Mesenchymal stem cell (in vitro differentiated cells and primary cell): Measurements from ENCODE around the gene MRM3.
"Not testable (repeated sequence)": the region's sequence is repeated elsewhere in the genome, so short reads cannot be mapped to it uniquely, and the experiment has no call there.

Experiments
- DNase-seq: peaks from one replicate; pipeline ENCODE4 v3.0.0-alpha.2; 2013
- H2AFZ ChIP-seq: one replicate; pipeline ENCODE4 v1.6.1; 2013; ENCODE audit warnings: low read depth, mild to moderate bottlenecking, control low read depth, inconsistent platforms, low read length, moderate library complexity
- H2AK5ac ChIP-seq: 2 replicates; pipeline ENCODE4 v1.6.1; 2013; ENCODE audit warnings: low read length, moderate library complexity, mild to moderate bottlenecking, inconsistent platforms; ENCODE audit not compliant: severe bottlenecking
- H2BK120ac ChIP-seq: one replicate; pipeline ENCODE4 v1.6.1; 2013; ENCODE audit warnings: low read depth, mild to moderate bottlenecking, inconsistent platforms, low read length, moderate library complexity
- H2BK12ac ChIP-seq, 2 experiments: one replicate each; pipeline ENCODE4 v1.6.1; 2013; ENCODE audit warnings: inconsistent platforms in 2 of 2, low read length in 2 of 2, mild to moderate bottlenecking in 2 of 2, moderate library complexity in 2 of 2, control low read depth in 1 of 2
- H2BK15ac ChIP-seq: one replicate; pipeline ENCODE4 v1.6.1; 2013; ENCODE audit warnings: mild to moderate bottlenecking, low read depth, inconsistent platforms; ENCODE audit not compliant: poor library complexity, severe bottlenecking
- H2BK5ac ChIP-seq: 2 replicates; pipeline ENCODE4 v1.6.1; 2013; ENCODE audit warnings: low read depth, mild to moderate bottlenecking, low read length, control low read depth, inconsistent platforms; ENCODE audit not compliant: poor library complexity, severe bottlenecking
- H3K14ac ChIP-seq, 2 experiments: one replicate each; pipeline ENCODE4 v1.6.1; 2013; ENCODE audit warnings: inconsistent platforms in 2 of 2, low read length in 2 of 2, control low read depth in 1 of 2, mild to moderate bottlenecking in 1 of 2, moderate library complexity in 1 of 2
- H3K18ac ChIP-seq, 2 experiments: one replicate each; pipeline ENCODE4 v1.6.1; 2013; ENCODE audit warnings: inconsistent platforms in 2 of 2, low read length in 2 of 2, control low read depth in 1 of 2, low read depth in 1 of 2, mild to moderate bottlenecking in 1 of 2
- H3K23ac ChIP-seq, 2 experiments: one replicate each; pipeline ENCODE4 v1.6.1; 2013; ENCODE audit warnings: inconsistent platforms in 2 of 2, low read length in 2 of 2, mild to moderate bottlenecking in 2 of 2, moderate library complexity in 2 of 2, control low read depth in 1 of 2
- H3K27ac ChIP-seq: 2 replicates; pipeline ENCODE4 v1.5.1; 2013; ENCODE audit warnings: mild to moderate bottlenecking, moderate library complexity, low read length, control low read depth, inconsistent platforms; ENCODE audit not compliant: poor library complexity, severe bottlenecking
- H3K27me3 ChIP-seq, 2 experiments: 2 replicates each; pipeline versions ENCODE4 v1.6.1 to v1.7.0; 2013; ENCODE audit warnings: low read length in 2 of 2, mild to moderate bottlenecking in 2 of 2, moderate library complexity in 2 of 2, control low read depth in 1 of 2, inconsistent platforms in 1 of 2; ENCODE audit not compliant: control insufficient read depth in 1 of 2, insufficient read depth in 1 of 2
- H3K36me3 ChIP-seq, 2 experiments: 2 replicates each; pipeline versions ENCODE4 v1.6.1 to v1.7.0; 2013; ENCODE audit warnings: low read length in 2 of 2, control low read depth in 1 of 2, inconsistent platforms in 1 of 2, low read depth in 1 of 2, mild to moderate bottlenecking in 1 of 2; ENCODE audit not compliant: insufficient read depth in 2 of 2, control insufficient read depth in 1 of 2
- H3K4ac ChIP-seq, 2 experiments: one replicate each; pipeline ENCODE4 v1.6.1; 2013; ENCODE audit warnings: inconsistent platforms in 2 of 2, low read length in 2 of 2, mild to moderate bottlenecking in 2 of 2, moderate library complexity in 2 of 2, control low read depth in 1 of 2, low read depth in 1 of 2
- H3K4me1 ChIP-seq: 2 replicates; pipeline ENCODE4 v1.6.1; 2013; ENCODE audit warnings: low read depth, low read length, control low read depth; ENCODE audit not compliant: control insufficient read depth, insufficient read depth
- H3K4me2 ChIP-seq: 2 replicates; pipeline ENCODE4 v1.6.1; 2013; ENCODE audit warnings: low read length, mild to moderate bottlenecking, inconsistent platforms; ENCODE audit not compliant: poor library complexity, severe bottlenecking
- H3K4me3 ChIP-seq, 2 experiments: 2 replicates each; pipeline versions ENCODE4 v1.5.1 to v1.7.0; 2013; ENCODE audit warnings: low read length in 2 of 2, mild to moderate bottlenecking in 2 of 2, control low read depth in 1 of 2, low read depth in 1 of 2; ENCODE audit not compliant: insufficient read depth in 1 of 2
- H3K79me1 ChIP-seq: replicated peaks from 2 replicates; pipeline ENCODE4 v1.6.1; 2013; ENCODE audit warnings: mild to moderate bottlenecking, control low read depth, low read length, inconsistent platforms; ENCODE audit not compliant: poor library complexity, severe bottlenecking
- H3K9ac ChIP-seq: 2 replicates; pipeline ENCODE4 v1.7.0; 2013; ENCODE audit warnings: mild to moderate bottlenecking, low read length, moderate library complexity
- H3K9me3 ChIP-seq: 2 replicates; pipeline ENCODE4 v1.7.0; 2013; ENCODE audit warnings: mild to moderate bottlenecking, low read length; ENCODE audit not compliant: control insufficient read depth
- H4K8ac ChIP-seq: one replicate; pipeline ENCODE4 v1.6.1; 2013; ENCODE audit warnings: inconsistent platforms, mild to moderate bottlenecking, low read length, moderate library complexity
- H4K91ac ChIP-seq: one replicate; pipeline ENCODE4 v1.6.1; 2013; ENCODE audit warnings: mild to moderate bottlenecking, low read length, inconsistent platforms
- WGBS: methylation state at CpG from one replicate; pipeline ENCODE4 v1.1.7; 2013; ENCODE audit warnings: mixed read lengths; 5-methylcytosine and 5-hydroxymethylcytosine counted together

The MRM3 gene

DNA sequence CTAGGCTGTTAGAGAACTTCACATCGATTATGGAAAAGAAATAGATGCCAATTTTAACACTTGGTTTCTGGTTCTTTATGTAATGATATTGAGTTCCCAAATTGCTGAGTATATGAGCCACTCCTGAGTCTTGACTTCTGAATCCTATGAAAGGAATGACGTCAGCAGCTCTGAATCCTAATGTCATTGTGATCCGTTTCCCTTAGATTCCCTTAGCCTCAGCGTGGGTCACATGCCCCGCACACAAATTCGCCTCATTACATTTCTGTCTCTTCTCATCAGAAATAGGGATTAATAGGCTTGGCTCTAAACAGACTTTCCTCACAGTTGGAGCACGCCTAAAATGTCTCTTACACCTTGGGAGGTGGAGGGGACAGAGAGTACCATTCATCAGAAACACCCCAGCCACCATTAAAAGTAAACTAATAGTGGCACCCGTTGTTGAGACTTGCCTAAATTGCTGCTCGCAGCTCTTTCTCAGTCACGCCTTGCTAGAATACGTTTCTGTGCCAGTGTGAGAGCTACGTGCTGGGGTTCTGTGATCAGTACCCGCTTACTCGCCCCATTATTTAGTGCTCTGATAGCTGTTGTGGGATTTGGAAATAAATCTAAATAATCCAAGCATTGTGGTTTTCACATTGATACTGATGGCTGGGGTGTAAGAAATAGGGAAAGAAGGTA lies 7.1 kb downstream of the MRM3 start:
- H3K23ac ChIP-seq: no peak overlapping the region
- H2AFZ ChIP-seq: no peak overlapping the region
- no peak for DNase-seq
- no peak overlapping the region for H3K18ac ChIP-seq
- H2BK5ac ChIP-seq: no peak overlapping the region
- no peak overlapping the region for H3K14ac ChIP-seq
- H3K27me3 ChIP-seq: no peaks in the 10 kb centered on the region
- no peak overlapping the region for H3K4ac ChIP-seq
- H4K91ac ChIP-seq: no peak overlapping the region
- H2AK5ac ChIP-seq: no peak overlapping the region
- H3K4me3 ChIP-seq: no peak overlapping the region
- no peak overlapping the region for H3K9ac ChIP-seq
- H4K8ac ChIP-seq: no peak overlapping the region
- 96% methylated on average over 14 of the region's 14 CpGs for WGBS
- H3K4me2 ChIP-seq: no peak overlapping the region
- H3K9me3 ChIP-seq: no peaks in the 10 kb centered on the region
- no peak overlapping the region for H2BK12ac ChIP-seq
- peaks cover 46 to 58% of the 10 kb centered on the region in 2 experiments for H3K36me3 ChIP-seq
- no peak overlapping the region for H3K27ac ChIP-seq
- no peak overlapping the region for H2BK15ac ChIP-seq
- no peak overlapping the region for H2BK120ac ChIP-seq
- H3K79me1 ChIP-seq: peaks cover 18% of the 10 kb centered on the region
- H3K4me1 ChIP-seq: peaks cover 5% of the 10 kb centered on the region

- not testable (repeated sequence) for H3K4me3 ChIP-seq, H3K9ac ChIP-seq, H2AK5ac ChIP-seq, H3K14ac ChIP-seq, H2BK120ac ChIP-seq, H3K4ac ChIP-seq, H2AFZ ChIP-seq, H4K8ac ChIP-seq, H3K4me2 ChIP-seq, H3K9me3 ChIP-seq, H3K27me3 ChIP-seq, H3K27ac ChIP-seq, H4K91ac ChIP-seq, H3K23ac ChIP-seq, H2BK12ac ChIP-seq, H2BK15ac ChIP-seq, H3K4me1 ChIP-seq, H3K18ac ChIP-seq, H2BK5ac ChIP-seq
- WGBS: 73% methylated on average over 26 of the region's 38 CpGs
- peaks cover 46 to 51% of the 10 kb centered on the region in 2 experiments for H3K36me3 ChIP-seq
- DNase-seq: peak; percentile 38
- H3K79me1 ChIP-seq: peaks cover 16% of the 10 kb centered on the region
These were observed 8.0 kb downstream of the MRM3 start for GRCh38 chr17:789931-790873.

DNA sequence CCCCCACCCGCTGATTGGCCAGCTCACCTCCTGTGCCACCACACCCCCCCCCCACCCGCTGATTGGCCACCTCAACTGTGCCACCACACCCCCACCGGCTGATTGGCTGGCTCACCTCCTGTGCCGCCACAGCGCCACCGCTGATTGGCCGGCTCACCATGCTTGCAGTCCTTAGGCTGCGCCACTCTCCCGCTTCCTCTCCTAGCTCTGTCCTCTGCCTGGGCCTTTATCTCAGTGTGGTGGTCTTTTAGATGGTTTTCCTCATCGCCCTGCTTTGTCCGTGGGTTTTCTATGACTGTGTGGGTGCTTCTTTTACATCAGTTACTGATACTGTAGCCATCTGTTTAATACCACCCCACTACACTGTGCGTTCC lies 8.7 kb downstream of the MRM3 start:
- not testable (repeated sequence) for H2BK12ac ChIP-seq, H3K4me2 ChIP-seq, H3K23ac ChIP-seq, H3K14ac ChIP-seq, H3K9me3 ChIP-seq, H3K4me1 ChIP-seq, H2AK5ac ChIP-seq, H3K4me3 ChIP-seq, H4K8ac ChIP-seq, H3K27ac ChIP-seq, H2BK15ac ChIP-seq, H3K18ac ChIP-seq, H4K91ac ChIP-seq, H2BK120ac ChIP-seq, H3K27me3 ChIP-seq, H3K9ac ChIP-seq, H3K4ac ChIP-seq, H2AFZ ChIP-seq, DNase-seq, H2BK5ac ChIP-seq
- 98% methylated on average over 7 of the region's 12 CpGs for WGBS
- Histone ChIP-seq H3K36me3 (peaks cover 51 to 52% of the 10 kb centered on the region in 2 experiments), H3K79me1 (peaks cover 15% of the 10 kb centered on the region)

DNA sequence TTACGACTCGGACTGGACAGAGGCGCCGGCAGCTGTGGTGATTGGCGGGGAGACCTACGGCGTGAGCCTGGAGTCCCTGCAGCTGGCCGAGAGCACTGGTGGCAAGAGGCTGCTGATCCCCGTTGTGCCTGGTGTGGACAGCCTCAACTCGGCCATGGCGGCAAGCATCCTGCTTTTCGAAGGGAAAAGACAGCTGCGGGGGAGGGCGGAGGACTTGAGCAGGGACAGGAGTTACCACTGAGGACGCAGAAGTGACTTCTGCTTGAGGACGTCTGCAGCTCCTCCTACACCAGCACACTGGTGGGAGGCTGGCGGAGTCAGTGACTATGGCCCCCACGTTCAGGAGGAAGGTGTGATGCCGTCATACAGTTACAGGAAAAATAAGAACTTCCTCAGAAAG lies 9.7 kb downstream of the MRM3 start:
- Histone ChIP-seq H3K23ac (no peak overlapping the region), H3K9ac (no peak overlapping the region), H4K8ac (peak overlapping the region; percentile 19), H3K18ac (no peak overlapping the region), H3K27me3 (no peaks in the 10 kb centered on the region), H3K14ac (no peak overlapping the region), H3K36me3 (peaks cover 48 to 62% of the 10 kb centered on the region in 2 experiments), H3K27ac (no peak overlapping the region), H2AK5ac (no peak overlapping the region), H2BK120ac (no peak overlapping the region), H3K4me1 (peaks cover 9% of the 10 kb centered on the region), H2BK5ac (no peak overlapping the region), H3K4me3 (no peak overlapping the region), H3K9me3 (no peaks in the 10 kb centered on the region), H3K4me2 (no peak overlapping the region), H3K79me1 (peaks cover 12% of the 10 kb centered on the region), H2BK12ac (no peak overlapping the region), H2AFZ (no peak overlapping the region), H2BK15ac (no peak overlapping the region), H4K91ac (no peak overlapping the region), H3K4ac (no peak overlapping the region)
- DNase-seq: no peak
- WGBS: 95% methylated on average over 19 of the region's 19 CpGs
